HL-60 (cell line): ENCODE measurements around the gene CADM1.

Experiments used
- DNase-seq, 2 experiments: peaks; one replicate each; pipeline ENCODE4 v3.0.0-alpha.2; 2010 to 2020; ENCODE audit warnings: low read depth in 1 of 2, low spot score in 1 of 2
- H3K27ac ChIP-seq: fragments of 250-450 bp; sonication (Bioruptor Pico); replicated peaks from 2 replicates; pipeline ENCODE4 v1.5.1; 2020; ENCODE audit warnings: mild to moderate bottlenecking, moderate library complexity
- H3K27me3 ChIP-seq: fragments of 250-450 bp; sonication (Bioruptor Pico); 2 replicates; pipeline ENCODE4 v1.5.1; 2021; ENCODE audit warnings: mild to moderate bottlenecking, moderate library complexity; ENCODE audit not compliant: insufficient read depth, poor library complexity, severe bottlenecking
- H3K4me3 ChIP-seq: replicated peaks from 2 replicates; pipeline ENCODE4 v1.5.1; 2011; ENCODE audit warnings: mild to moderate bottlenecking, control low read depth, low read length; ENCODE audit not compliant: insufficient read depth
- GABPA ChIP-seq: IDR thresholded peaks from 2 replicates; pipeline ENCODE4 v1.6.1; 2012; ENCODE audit warnings: low read depth
- POLR2AphosphoS5 ChIP-seq: IDR thresholded peaks from 2 replicates; pipeline ENCODE4 v1.6.1; 2012; ENCODE audit warnings: low read depth
- REST ChIP-seq: IDR thresholded peaks from 2 replicates; pipeline ENCODE4 v1.6.1; 2012; ENCODE audit warnings: low read depth; ENCODE audit not compliant: insufficient replicate concordance
- SPI1 ChIP-seq: IDR thresholded peaks from 2 replicates; pipeline ENCODE4 v1.6.1; 2012; ENCODE audit warnings: low read depth, mild to moderate bottlenecking, borderline replicate concordance
- TF ChIP-seq, protein P1 (sequence below): IDR thresholded peaks from one replicate; pipeline ENCODE4 v1.5.1; 2011; ENCODE audit warnings: low read length, control low read depth, inconsistent platforms; ENCODE audit not compliant: insufficient read depth

Gene CADM1

GRCh38 chr11:115220911-115221310 lies 283.3 kb downstream of the CADM1 start:
- no peak for DNase-seq
- Histone ChIP-seq H3K27ac (no peak overlapping the region), H3K4me3 (no peak overlapping the region), H3K27me3 (no peaks in the 10 kb centered on the region)
- TF ChIP-seq, protein P1, sequence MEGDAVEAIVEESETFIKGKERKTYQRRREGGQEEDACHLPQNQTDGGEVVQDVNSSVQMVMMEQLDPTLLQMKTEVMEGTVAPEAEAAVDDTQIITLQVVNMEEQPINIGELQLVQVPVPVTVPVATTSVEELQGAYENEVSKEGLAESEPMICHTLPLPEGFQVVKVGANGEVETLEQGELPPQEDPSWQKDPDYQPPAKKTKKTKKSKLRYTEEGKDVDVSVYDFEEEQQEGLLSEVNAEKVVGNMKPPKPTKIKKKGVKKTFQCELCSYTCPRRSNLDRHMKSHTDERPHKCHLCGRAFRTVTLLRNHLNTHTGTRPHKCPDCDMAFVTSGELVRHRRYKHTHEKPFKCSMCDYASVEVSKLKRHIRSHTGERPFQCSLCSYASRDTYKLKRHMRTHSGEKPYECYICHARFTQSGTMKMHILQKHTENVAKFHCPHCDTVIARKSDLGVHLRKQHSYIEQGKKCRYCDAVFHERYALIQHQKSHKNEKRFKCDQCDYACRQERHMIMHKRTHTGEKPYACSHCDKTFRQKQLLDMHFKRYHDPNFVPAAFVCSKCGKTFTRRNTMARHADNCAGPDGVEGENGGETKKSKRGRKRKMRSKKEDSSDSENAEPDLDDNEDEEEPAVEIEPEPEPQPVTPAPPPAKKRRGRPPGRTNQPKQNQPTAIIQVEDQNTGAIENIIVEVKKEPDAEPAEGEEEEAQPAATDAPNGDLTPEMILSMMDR: no peak
- TF ChIP-seq SPI1 (no peak), REST (no peak), POLR2AphosphoS5 (no peak), GABPA (no peak)

- no peak for DNase-seq
- TF ChIP-seq SPI1 (no peak), REST (no peak), GABPA (no peak), POLR2AphosphoS5 (no peak)
- TF ChIP-seq, protein P1: no peak
- H3K27ac ChIP-seq: no peak overlapping the region
- no peaks in the 10 kb centered on the region for H3K27me3 ChIP-seq
- no peak overlapping the region for H3K4me3 ChIP-seq
Measured at GRCh38 chr11:115220423-115220822, 283.8 kb downstream of the CADM1 start.

GRCh38 chr11:115219376-115219775 lies 284.8 kb downstream of the CADM1 start:
- DNase-seq: no peak
- TF ChIP-seq SPI1 (no peak), REST (no peak), POLR2AphosphoS5 (no peak), GABPA (no peak)
- TF ChIP-seq, protein P1: no peak
- no peaks in the 10 kb centered on the region for H3K27me3 ChIP-seq
- no peak overlapping the region for H3K27ac ChIP-seq
- no peak overlapping the region for H3K4me3 ChIP-seq
